Activated naive CD4-positive, alpha-beta T cell treated with anti-CD3 and anti-CD28 coated beads for 36 hours (primary cell): ENCODE data around the gene CHRM4. TPM values are rescaled to one million over a fixed set of nuclear protein-coding genes. Genes with fewer than 3 reads are reported as not detected.

Experiments used
- CTCF ChIA-PET: fragments of 350-600 bp; sonication (Branson Sonifier 250); formaldehyde crosslinking; loops from one replicate; lab custom pipeline; 2021; ENCODE audit warnings: antibody characterized with exemption; lab: Charles Lee
- DNase-seq: peaks from one replicate; pipeline ENCODE4 v3.0.0-alpha.2; 2020
- H3K27ac Mint-ChIP-seq: one replicate; pipeline ENCODE4 v1.8.0; 2021; ENCODE audit warnings: mild to moderate bottlenecking, mixed read lengths
- H3K27me3 Mint-ChIP-seq: one replicate; pipeline ENCODE4 v1.8.0; 2021; ENCODE audit warnings: low read depth, mixed read lengths
- H3K36me3 Mint-ChIP-seq: one replicate; pipeline ENCODE4 v1.8.0; 2021; ENCODE audit warnings: low read depth, mixed read lengths
- H3K4me1 Mint-ChIP-seq: one replicate; pipeline ENCODE4 v1.8.0; 2021; ENCODE audit warnings: low read depth, mixed read lengths
- H3K4me3 Mint-ChIP-seq: one replicate; pipeline ENCODE4 v1.8.0; 2021; ENCODE audit warnings: mild to moderate bottlenecking, moderate library complexity, mixed read lengths
- H3K9me3 Mint-ChIP-seq: one replicate; pipeline ENCODE4 v1.8.0; 2021; ENCODE audit warnings: mixed read lengths
- intact Hi-C: fragments of 100-400 bp; cut with micrococcal nuclease; formaldehyde crosslinking; loops from one replicate; pipeline ENCODE4 v1.15.1; 2023
- total RNA-seq, 2 experiments: library from RNA; stranded (reverse); gene quantifications; one replicate each; pipeline ENCODE4 v1.2.3, GENCODE V29; 2021

CHRM4 gene
- total RNA-seq, 2 experiments from 2014 or later: not detected

DNA sequence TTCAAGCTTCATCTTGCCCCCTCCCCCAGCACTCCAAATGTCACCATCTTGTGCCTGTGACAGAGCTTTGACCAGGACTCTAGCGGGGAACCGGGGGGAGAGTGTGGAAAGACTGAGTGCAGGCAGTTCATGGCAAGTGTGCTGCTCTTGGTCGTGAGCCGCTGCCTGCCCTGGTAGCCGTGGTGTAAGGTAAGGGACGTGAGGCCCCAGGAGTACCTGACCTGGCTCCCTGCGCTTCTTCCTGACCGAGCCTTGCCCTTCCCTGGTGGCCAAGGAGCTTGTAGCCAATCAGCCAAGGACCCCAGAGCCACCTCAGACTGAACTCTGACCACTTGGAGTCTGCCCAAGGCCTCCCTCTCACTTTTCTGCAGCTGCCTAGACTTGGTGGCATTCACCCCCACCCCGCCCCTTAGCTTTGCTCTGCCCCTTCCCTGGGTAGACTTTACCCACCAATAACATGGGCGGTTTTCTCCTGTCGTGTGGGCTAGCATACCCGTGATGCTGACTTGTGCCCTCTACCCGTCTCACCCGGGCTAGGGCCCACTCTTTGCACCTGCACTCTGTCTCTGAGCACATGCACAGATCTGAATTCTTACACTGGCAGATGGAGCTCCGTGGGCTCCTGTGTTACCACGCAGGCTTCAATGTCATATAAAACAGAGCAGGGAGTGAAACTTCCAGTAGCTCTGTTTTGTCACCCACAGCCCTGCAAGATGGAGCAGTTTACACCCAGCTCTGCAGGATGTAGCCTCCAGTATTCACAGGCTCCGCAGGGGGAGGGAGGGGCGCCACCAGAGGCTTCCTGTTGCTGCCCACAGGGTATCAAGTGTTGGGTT is 42.8 kb downstream of the CHRM4 start:
- Mint-ChIP-seq H3K36me3 (peaks cover 7% of the 10 kb centered on the region), H3K27me3 (no peaks in the 10 kb centered on the region), H3K4me3 (peak overlapping the region; percentile 84)

DNA sequence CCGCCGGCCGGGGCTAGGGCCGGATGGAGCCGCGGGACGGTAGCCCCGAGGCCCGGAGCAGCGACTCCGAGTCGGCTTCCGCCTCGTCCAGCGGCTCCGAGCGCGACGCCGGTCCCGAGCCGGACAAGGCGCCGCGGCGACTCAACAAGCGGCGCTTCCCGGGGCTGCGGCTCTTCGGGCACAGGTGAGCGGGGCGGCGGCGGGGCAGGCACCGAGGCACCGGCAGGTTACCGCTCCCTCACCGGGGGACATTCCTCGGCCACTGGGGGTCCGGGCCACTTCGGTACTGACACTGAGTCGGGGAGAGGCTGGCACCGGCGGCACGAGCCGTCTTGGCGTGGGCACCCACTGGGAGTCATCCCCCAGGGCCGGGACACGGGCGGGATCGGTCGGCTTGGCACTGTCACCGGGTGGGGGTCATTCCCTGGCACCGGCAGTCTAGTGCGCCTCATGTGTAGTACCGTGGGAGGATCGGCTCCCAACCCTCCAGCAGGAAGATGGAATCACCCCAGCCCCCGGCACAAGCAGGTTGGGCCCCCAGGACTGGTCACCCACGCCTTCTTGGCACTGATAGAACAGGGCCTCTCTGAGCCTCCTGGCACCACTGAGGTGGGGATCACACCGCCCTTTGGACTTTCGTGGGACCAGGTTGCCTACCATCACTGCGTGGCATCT is 43.8 kb downstream of the CHRM4 start:
- CTCF ChIA-PET: interaction anchor here (1.0 to 14.1 kb wide), 5 partner anchors 16 to 107 kb away, joined by 4 to 368 read pairs (median 50); no protein-coding TSS in a partner anchor
- no peak for DNase-seq
- Mint-ChIP-seq H3K27ac (peak overlapping the region; percentile 92), H3K4me1 (peaks cover 78% of the 10 kb centered on the region), H3K27me3 (no peaks in the 10 kb centered on the region), H3K36me3 (peaks cover 7% of the 10 kb centered on the region), H3K4me3 (peak overlapping the region; percentile 84), H3K9me3 (no peaks in the 10 kb centered on the region)
- intact Hi-C loops: loop anchor here (1.0 to 2.0 kb wide), 7 partner anchors 13 to 353 kb away; partner anchors contain the start of genes ARHGAP1, ATG13, HARBI1 and PHF21A

More for the DNA sequence above, 42.8 kb downstream of the CHRM4 start:
- intact Hi-C loops: no loop called here
- Mint-ChIP-seq H3K9me3 (no peaks in the 10 kb centered on the region), H3K27ac (peak overlapping the region; percentile 92), H3K4me1 (peaks cover 80% of the 10 kb centered on the region)
- DNase-seq: peak; percentile 79
- CTCF ChIA-PET: interaction anchor here (0.6 to 14.1 kb wide), 10 partner anchors 9 to 158 kb away, joined by 3 to 368 read pairs (median 4); no protein-coding TSS in a partner anchor

GRCh38 chr11:46346886-46347636 is 44.5 kb downstream of the CHRM4 start, which contains the start of gene DGKZ:
Gene DGKZ (plus strand): TSS chr11:46347463. CDS start chr11:46347660, 197 bp downstream.
- no peaks in the 10 kb centered on the region for H3K9me3 Mint-ChIP-seq
- intact Hi-C loops: loop anchor here (1.0 to 2.0 kb wide), 9 partner anchors 11 to 354 kb away; partner anchors contain the start of genes ARHGAP1, ATG13, HARBI1 and PHF21A
- DNase-seq: peak; percentile 86
- peaks cover 7% of the 10 kb centered on the region for H3K36me3 Mint-ChIP-seq
- H3K27me3 Mint-ChIP-seq: no peaks in the 10 kb centered on the region
- peak within 1 kb of the TSS; percentile 92 for H3K27ac Mint-ChIP-seq
- peak within 1 kb of the TSS; percentile 84 for H3K4me3 Mint-ChIP-seq
- CTCF ChIA-PET: interaction anchor here (1.0 to 14.1 kb wide), 6 partner anchors 15 to 43 kb away, joined by 3 to 368 read pairs (median 9); no protein-coding TSS in a partner anchor
- H3K4me1 Mint-ChIP-seq: peaks cover 80% of the 10 kb centered on the region

- DNase-seq: peak; percentile 65
These were observed 45.6 kb downstream of the CHRM4 start for GRCh38 chr11:46345881-46346484.

DNA sequence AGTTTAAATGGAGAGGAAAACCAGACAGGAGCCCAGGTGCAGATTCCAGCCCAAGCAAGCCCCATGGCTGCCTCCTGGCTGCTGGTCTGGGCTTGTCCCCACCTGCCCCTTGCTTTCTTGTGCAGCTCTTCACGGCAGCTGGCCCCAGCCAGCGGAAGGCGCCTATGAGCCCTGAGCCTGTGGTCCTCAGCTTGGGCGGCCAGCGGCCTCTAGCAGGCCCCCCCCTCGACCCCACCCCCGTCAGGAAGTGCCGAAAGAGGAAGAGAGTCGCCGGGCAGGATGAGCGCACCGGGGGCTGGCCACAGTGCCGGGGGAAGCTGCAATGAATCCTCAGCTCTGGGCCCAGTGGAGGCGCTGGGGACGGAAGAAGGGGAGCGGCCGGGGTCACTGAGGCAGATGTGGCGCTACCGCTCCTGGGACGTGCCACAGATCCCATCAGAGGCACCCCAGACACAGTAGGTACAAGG is 46.4 kb downstream of the CHRM4 start:
- peaks cover 7% of the 10 kb centered on the region for H3K36me3 Mint-ChIP-seq
- H3K9me3 Mint-ChIP-seq: no peaks in the 10 kb centered on the region
- intact Hi-C loops: no loop called here
- H3K4me3 Mint-ChIP-seq: peak overlapping the region; percentile 71
- H3K27ac Mint-ChIP-seq: peak overlapping the region; percentile 79
- H3K4me1 Mint-ChIP-seq: peaks cover 72% of the 10 kb centered on the region
- DNase-seq: peak; percentile 63
- CTCF ChIA-PET: interaction anchor here (1.1 to 14.1 kb wide), 6 partner anchors 8 to 37 kb away, joined by 4 to 368 read pairs (median 14); no protein-coding TSS in a partner anchor
- no peaks in the 10 kb centered on the region for H3K27me3 Mint-ChIP-seq

More at GRCh38 chr11:46345881-46346484, 45.6 kb downstream of the CHRM4 start:
- peak overlapping the region; percentile 71 for H3K4me3 Mint-ChIP-seq
- intact Hi-C loops: loop anchor here (1.0 to 2.0 kb wide), 7 partner anchors 10 to 355 kb away; partner anchors contain the start of genes ARHGAP1, PHF21A and ZNF408
- H3K9me3 Mint-ChIP-seq: no peaks in the 10 kb centered on the region
- peaks cover 7% of the 10 kb centered on the region for H3K36me3 Mint-ChIP-seq
- no peaks in the 10 kb centered on the region for H3K27me3 Mint-ChIP-seq
- CTCF ChIA-PET: interaction anchor here (1.2 to 14.1 kb wide), 6 partner anchors 7 to 44 kb away, joined by 3 to 368 read pairs (median 14); no protein-coding TSS in a partner anchor
- peak overlapping the region; percentile 79 for H3K27ac Mint-ChIP-seq
- H3K4me1 Mint-ChIP-seq: peaks cover 80% of the 10 kb centered on the region

GRCh38 chr11:46343520-46343919 is 48.1 kb downstream of the CHRM4 start:
- H3K27ac Mint-ChIP-seq: no peak overlapping the region
- H3K36me3 Mint-ChIP-seq: peaks cover 2% of the 10 kb centered on the region
- no peak overlapping the region for H3K4me3 Mint-ChIP-seq
- peaks cover 66% of the 10 kb centered on the region for H3K4me1 Mint-ChIP-seq
- DNase-seq: no peak
- H3K9me3 Mint-ChIP-seq: no peaks in the 10 kb centered on the region
- no peaks in the 10 kb centered on the region for H3K27me3 Mint-ChIP-seq
- intact Hi-C loops: no loop called here
- CTCF ChIA-PET: interaction anchor here (0.6 to 14.1 kb wide), 10 partner anchors 10 to 378 kb away, joined by 3 to 368 read pairs (median 10); no protein-coding TSS in a partner anchor

GRCh38 chr11:46342239-46342638 is 49.3 kb downstream of the CHRM4 start:
- CTCF ChIA-PET: interaction anchor here (1.4 to 14.1 kb wide), 6 partner anchors 10 to 103 kb away, joined by 5 to 148 read pairs (median 10); no protein-coding TSS in a partner anchor
- Mint-ChIP-seq H3K4me3 (no peak overlapping the region), H3K9me3 (no peaks in the 10 kb centered on the region), H3K36me3 (peaks cover 2% of the 10 kb centered on the region), H3K27me3 (no peaks in the 10 kb centered on the region), H3K4me1 (peaks cover 77% of the 10 kb centered on the region), H3K27ac (peak overlapping the region; percentile 61)
- DNase-seq: peak; percentile 58
- intact Hi-C loops: loop anchor here (1.0 kb wide), 1 partner anchor 10 kb away; no protein-coding TSS in a partner anchor

DNA sequence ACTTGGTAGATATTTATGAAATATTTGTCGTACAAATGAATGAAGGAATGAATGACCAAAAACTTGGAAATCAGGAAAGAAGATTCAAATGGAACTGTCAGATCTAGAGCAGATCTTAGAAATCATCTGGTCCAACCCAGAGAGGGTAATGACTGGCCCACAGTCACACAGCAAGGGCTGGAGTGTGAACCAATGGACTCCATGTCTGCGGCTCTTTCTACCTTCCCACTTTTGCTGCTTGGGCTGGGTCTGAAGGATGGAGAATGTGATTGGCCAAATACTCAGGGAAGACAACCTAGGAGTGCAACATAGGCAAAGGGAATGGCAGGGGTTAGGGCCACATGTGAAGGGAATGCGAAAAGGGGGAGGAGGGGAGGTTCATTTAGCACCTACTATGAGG is 50.1 kb downstream of the CHRM4 start:
- CTCF ChIA-PET: interaction anchor here (1.4 to 14.1 kb wide), 5 partner anchors 10 to 103 kb away, joined by 5 to 148 read pairs (median 12); no protein-coding TSS in a partner anchor
- no peaks in the 10 kb centered on the region for H3K27me3 Mint-ChIP-seq
- peaks cover 2% of the 10 kb centered on the region for H3K36me3 Mint-ChIP-seq
- no peak overlapping the region for H3K4me3 Mint-ChIP-seq
- intact Hi-C loops: no loop called here
- H3K4me1 Mint-ChIP-seq: peaks cover 78% of the 10 kb centered on the region
- no peak for DNase-seq
- peak overlapping the region; percentile 6 for H3K27ac Mint-ChIP-seq
- no peaks in the 10 kb centered on the region for H3K9me3 Mint-ChIP-seq

DNA sequence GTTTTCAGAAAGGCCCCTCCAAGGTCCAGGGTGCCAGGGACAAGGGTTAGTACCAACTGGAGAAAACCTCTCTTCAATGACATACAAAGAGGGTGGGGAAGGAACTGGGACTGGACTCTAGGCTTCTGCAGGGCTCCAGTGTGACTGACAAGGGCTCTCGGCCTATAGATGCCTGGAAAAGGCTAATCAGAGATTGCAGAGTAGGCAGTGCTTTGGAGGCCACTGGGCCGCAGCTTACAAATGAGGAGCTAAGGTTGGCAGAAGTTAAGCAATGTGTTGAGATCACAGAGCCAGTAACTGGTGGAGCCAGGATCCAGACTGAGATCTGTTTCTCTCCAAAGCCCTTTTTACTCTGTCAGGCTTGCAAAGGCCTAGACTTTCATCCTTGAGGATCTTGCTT is 51.8 kb downstream of the CHRM4 start:
- peaks cover 79% of the 10 kb centered on the region for H3K4me1 Mint-ChIP-seq
- H3K27ac Mint-ChIP-seq: no peak overlapping the region
- H3K27me3 Mint-ChIP-seq: no peaks in the 10 kb centered on the region
- H3K4me3 Mint-ChIP-seq: no peak overlapping the region
- DNase-seq: no peak
- intact Hi-C loops: no loop called here
- CTCF ChIA-PET: interaction anchor here (0.6 to 14.1 kb wide), 5 partner anchors 8 to 100 kb away, joined by 3 to 148 read pairs (median 5); no protein-coding TSS in a partner anchor
- H3K36me3 Mint-ChIP-seq: no peaks in the 10 kb centered on the region
- no peaks in the 10 kb centered on the region for H3K9me3 Mint-ChIP-seq

DNA sequence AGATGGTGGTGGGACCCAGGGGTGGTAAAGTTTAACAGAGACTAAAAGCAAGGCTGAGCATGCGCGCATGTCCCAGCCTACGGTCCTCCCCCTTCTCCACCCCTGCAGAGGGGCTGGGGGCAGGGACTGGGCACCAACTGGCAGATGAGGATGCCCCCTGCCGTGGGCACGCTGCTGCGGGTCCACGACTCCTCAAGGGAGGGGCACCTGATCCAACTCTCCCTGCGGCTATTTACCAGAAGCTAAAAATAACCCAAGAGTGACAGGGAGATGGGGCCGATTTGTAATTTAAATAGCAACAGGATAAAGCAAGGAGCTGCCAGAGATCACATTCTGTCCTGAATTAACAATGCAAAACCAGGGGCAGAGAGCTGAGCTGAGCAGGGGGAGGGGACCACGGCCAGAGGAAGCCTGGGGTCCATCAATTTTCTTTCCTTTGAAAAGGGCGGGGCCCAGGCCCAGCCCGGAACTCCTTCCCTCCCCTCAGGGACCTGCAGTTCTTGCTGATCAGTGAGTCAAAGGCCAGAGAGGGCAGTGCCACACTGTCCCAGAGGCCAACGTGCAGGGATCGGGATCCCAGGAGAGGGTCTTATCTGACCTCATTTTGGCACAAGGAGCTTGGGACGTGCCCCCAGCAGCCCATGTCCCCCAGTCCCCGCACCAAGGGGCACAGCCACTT is 52.4 kb downstream of the CHRM4 start:
- intact Hi-C loops: no loop called here
- H3K9me3 Mint-ChIP-seq: no peaks in the 10 kb centered on the region
- CTCF ChIA-PET: interaction anchor here (0.6 to 4.3 kb wide), 6 partner anchors 9 to 100 kb away, joined by 3 to 28 read pairs (median 4); no protein-coding TSS in a partner anchor
- H3K27ac Mint-ChIP-seq: peak overlapping the region; percentile 69
- DNase-seq: no peak
- no peak overlapping the region for H3K4me3 Mint-ChIP-seq
- no peaks in the 10 kb centered on the region for H3K36me3 Mint-ChIP-seq
- H3K4me1 Mint-ChIP-seq: peaks cover 80% of the 10 kb centered on the region
- no peaks in the 10 kb centered on the region for H3K27me3 Mint-ChIP-seq
